Activated T-cell treated with anti-CD3 and anti-CD28 coated beads for 48 hours (primary cell): ENCODE data around the gene PRKG1.
"Not testable (repeated sequence)": the region's sequence is repeated elsewhere in the genome, so short reads cannot be mapped to it uniquely, and the experiment has no call there.

Experiments
- DNase-seq: peaks from one replicate; pipeline ENCODE4 v3.0.0-alpha.2; 2020; ENCODE audit warnings: low read depth

Gene PRKG1

GRCh38 chr10:51117053-51117660, 42.9 kb downstream of the PRKG1 start:
- DNase-seq, result no peak

GRCh38 chr10:51117794-51118193, 43.5 kb downstream of the PRKG1 start:
- no peak for DNase-seq

- no peak for DNase-seq
Measured at GRCh38 chr10:51119441-51119840, 45.2 kb downstream of the PRKG1 start.

- DNase-seq, result no peak
Measured at GRCh38 chr10:51121861-51122260, 47.6 kb downstream of the PRKG1 start.

- no peak for DNase-seq
Measured at GRCh38 chr10:51124852-51125251, 50.6 kb downstream of the PRKG1 start.

DNA sequence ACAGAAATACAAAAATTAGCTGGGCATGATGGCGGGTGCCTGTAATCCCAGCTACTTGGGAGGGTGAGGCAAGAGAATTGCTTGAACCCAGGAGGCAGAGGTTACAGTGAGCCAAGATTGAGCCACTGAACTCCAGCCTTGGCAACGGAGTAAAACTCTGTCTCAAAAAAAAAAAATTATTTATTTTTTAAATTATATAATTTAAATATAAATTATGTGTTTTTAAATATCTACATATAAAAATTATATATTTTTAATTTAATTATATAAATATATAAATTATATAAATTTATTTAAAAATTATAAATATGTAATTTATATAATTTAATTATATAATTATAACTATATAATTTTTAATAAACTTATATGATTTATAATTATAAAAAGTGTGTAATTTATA, 51.2 kb downstream of the PRKG1 start:
- no peak for DNase-seq

DNA sequence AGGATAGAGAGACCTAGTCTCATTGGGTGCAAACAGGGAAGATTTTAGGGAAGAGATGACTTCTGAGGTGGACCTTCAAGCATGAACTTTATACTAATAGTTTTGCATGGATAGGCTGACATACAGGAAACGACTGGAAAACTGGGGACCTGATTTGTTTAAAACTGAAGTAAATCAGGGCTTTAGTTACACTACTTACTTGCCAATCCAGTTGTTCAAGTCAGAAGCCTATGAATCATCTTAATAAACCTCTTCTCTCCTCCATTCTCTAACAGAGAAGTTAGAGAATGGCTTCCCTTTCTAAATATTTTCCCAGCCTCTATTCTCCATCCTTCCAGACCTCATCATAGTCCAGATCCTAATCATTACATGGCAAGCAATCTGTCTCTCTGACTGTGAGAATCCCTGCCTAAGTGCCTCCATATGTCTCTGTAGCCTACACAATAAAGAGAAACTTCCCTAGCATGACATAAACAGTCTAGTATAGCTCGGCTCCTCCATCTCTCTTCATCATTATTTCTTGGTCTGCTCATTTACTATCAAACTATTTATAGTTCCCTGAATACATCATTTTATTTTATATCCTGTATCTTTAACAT, 55.8 kb downstream of the PRKG1 start:
- DNase-seq, result no peak

- DNase-seq, result no peak
Measured at GRCh38 chr10:51137756-51138529, 63.7 kb downstream of the PRKG1 start.

- no peak for DNase-seq
Measured at GRCh38 chr10:51139176-51139575, 64.9 kb downstream of the PRKG1 start.

DNA sequence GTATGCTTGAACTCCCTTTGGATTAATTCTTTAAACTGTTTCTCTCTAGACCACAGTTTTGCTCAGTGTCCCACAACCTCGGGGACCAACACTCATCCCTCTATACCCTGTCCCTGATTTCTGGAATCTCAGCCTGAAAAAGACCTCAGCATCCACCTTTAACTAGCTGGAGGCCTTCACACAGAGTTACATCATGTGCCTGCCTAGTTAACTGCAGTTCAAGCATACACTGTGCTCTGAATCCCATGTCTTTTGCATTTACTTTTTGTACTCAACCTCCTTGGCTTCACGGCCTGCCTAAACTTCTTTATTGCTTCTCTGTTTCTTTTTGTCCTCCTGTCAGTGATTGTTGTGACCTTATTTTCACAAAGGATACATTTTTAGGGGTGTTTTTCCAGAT, 66.7 kb downstream of the PRKG1 start:
- DNase-seq, result no peak

GRCh38 chr10:51144161-51144781, 70.0 kb downstream of the PRKG1 start:
- DNase-seq, result no peak

DNA sequence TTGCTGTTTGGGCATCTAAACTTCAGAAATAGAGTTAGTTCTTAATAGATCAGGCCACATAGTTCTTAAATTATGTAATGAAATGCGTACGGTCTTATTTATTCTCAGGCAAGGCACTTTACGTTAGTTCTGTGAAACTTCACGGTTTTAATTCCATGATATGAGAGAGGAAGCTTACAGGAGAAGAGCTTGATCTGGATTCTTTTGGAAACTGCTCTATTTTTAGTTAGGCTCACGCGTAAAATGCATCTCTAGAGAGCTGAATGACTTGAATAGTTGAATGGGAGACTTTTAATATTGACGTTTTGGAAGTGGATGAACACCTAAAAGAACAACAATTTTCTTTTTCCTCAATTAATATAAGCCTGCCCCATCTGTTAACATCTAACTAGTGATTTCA, 71.1 kb downstream of the PRKG1 start:
- no peak for DNase-seq

DNA sequence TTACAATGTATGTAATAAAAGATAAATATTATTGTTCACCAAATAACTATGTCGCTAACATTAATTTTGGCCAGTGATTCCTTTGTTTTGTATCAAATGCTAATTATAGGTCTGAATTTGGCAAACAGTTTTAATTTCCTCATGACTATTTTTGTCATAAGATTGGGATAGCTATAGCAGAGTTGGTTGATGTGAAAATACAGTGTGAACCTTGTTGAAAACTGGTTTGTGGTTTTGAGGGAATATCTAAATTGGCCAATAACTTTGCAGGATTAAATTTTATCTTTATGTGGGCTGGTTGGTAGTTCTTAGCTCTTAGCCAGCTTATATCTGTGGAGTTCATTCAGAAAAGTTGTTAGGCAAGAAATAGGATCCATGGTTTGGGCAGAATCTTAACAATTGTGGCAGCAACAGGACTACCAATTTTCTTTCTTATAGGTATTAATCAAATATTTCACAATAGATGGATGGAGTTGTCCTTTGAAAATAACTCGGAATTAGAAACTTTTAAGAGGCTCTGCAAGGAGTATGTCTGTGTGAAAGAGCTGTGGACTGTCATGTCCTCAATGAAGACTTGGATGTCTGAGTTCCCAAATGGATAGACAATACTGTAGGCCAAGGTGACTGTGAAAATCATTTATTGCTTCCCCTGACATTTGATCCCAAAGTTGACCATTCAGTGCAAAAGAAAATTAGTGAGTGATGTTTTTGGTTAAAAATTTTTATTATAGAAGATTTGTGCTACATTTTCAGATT, 73.5 kb downstream of the PRKG1 start:
- DNase-seq, result no peak

DNA sequence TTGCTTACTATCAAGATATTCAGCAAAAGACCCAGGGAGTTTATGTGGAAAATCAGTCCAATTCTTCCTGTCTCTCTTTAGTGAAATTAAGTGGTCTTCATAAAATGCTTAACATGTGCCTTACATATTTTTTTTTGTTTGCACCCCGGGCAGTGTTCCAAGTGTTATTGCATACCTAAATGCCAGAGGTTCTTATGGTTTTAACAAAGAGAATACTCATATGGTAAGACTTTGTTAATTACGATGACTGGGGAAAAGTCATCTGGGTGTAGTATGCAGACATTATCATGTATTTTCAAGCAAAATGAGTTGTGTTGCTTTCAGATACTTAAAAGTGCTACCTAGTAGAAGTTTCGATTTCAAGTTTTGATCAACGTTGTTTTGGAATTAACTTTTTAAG, 82.6 kb downstream of the PRKG1 start:
- no peak for DNase-seq

DNA sequence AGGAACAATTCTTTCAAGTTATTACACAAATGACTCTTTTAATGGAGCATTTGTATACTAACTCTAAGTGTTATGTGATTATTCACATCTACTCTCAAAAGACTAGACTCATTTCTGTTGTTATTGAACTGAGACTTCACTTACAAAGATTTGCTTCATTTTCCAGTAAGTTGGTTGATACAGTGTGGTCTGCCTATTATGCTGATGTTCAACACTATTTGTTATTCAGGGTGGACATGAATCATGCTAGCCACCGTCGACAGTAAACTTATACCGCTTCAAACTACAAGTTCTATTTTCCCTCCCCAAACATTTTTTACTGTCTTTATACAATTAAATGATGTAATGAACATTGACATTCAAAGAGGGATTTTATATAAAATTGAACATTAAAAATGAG, 84.5 kb downstream of the PRKG1 start:
- DNase-seq, result no peak

- DNase-seq, result no peak
Measured at GRCh38 chr10:51159841-51160240, 85.6 kb downstream of the PRKG1 start.

DNA sequence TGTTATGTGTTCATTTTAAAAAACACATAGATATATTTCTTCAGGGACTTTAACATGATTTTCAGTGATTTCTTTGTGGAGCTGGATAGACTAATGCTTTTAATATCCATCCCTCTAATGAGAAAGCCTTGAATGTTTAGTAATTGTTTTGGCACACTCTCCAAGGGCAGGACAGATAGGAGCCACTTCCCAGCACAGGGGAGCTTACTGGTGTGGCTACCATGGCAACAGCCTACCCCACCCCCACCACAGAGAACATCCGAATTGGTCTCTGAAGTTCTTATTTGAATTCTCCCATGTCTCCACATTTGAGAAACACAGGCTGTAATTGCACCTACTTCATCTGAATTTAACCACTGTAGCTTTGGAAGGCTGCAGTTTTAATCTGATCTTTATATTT, 87.7 kb downstream of the PRKG1 start:
- DNase-seq, result no peak

- not testable (repeated sequence) for DNase-seq
Measured at GRCh38 chr10:51163380-51164049, 89.2 kb downstream of the PRKG1 start.

GRCh38 chr10:51168086-51168815, 94.0 kb downstream of the PRKG1 start:
- no peak for DNase-seq

GRCh38 chr10:51169111-51169510, 94.8 kb downstream of the PRKG1 start:
- DNase-seq, result no peak
